DMS114 treated with DMSO at 0.1 percent for 48 hours (cell line): Measurements from ENCODE around the gene ZNF20.
"Not testable (repeated sequence)": the region's sequence is repeated elsewhere in the genome, so short reads cannot be mapped to it uniquely, and the experiment has no call there.

ENCODE experiments used
- DNase-seq: peaks from one replicate; lab custom pipeline; 2025; ENCODE audit not compliant: unreplicated experiment; lab: John Stamatoyannopoulos, UW

Gene ZNF20

DNA sequence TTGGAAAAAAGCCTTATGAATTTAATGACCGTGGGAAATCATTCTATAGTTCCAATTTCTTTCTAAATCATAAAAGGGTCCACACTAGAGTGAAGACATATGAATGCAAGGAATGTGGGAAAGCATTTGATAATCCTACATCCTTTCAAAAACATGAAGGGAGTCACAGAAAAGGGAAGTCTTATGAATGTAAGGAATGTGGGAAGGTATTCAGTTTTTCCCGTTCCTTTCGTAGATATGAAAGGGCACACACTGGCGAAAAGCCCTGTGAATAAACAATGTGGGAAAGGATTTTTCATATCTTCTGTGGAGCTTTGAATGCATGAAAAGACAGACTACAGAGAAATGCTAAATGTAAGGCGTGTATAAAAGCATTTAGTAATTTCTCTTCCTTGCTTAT, 27.0 kb downstream of the ZNF20 start:
- DNase-seq: no peak

GRCh38 chr19:12112701-12113100, 27.4 kb downstream of the ZNF20 start:
- DNase-seq: no peak

DNA sequence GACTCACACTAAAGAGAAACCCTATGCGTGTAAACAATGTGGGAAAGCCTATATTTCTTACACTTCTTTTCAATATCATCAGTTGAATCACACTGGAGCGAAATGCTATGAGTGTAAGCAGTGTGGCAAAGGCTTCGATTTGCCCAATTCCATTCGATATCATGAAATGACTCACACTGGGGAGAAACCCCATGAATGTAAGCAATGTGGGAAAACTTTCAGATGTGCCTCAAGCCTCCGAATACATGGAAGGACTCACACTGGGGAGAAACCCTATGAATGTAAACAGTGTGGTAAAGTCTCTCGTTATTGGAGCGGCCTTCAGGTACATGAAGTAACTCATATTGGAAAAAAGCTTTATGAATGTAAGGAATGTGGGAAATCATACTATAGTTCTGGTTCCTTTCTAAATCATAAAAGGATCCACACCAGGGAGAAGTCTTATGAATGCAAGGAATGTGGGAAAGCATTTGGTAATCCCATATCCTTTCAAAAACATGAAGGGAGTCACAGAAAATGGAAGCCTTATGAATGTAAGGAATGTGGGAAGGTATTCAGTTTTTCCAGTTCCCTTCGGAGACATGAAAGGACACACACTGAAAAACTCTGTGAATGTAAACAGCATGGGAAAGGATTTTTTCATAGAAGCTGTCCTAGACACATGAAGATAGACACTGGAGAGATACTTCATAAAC, 28.1 kb downstream of the ZNF20 start:
- DNase-seq: no peak

- no peak for DNase-seq
Measured at GRCh38 chr19:12111176-12111575, 29.0 kb downstream of the ZNF20 start.

DNA sequence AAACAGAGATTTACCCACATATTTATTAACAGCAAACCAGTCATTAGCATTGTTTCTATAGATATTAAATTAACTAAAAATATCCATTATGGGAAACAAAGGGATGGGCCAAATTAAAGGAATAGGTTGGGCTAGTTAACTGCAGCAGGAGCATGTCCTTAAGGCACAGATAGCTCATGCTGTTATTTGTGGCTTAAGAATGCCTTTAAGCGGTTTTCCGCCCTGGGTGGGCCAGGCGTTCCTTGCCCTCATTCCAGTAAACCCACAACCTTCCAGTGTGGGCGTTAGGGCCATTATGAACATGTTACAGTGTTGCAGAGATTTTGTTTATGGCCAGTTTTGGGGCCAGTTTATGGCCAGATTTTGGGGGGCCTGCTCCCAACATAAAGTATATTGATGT, 36.2 kb downstream of the ZNF20 start:
- not testable (repeated sequence) for DNase-seq

DNA sequence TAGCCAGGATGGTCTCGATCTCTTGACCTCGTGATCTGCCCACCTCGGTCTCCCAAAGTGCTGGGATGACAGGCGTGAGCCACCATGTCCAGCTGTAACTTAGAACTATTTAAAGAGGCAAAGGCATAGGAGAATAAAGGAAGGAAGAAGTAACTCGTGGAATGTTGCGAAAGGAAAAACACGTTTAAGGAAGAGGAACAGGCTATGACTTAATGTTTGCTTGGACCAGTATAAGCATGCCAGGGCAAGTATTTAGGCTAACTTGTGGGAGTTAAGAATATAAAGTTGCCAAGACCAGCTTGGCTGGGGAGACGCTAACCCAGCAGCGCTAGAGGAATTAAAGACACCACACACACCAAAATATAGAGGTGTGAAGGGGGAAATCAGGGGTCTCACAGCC, 42.1 kb downstream of the ZNF20 start:
- DNase-seq: no peak

DNA sequence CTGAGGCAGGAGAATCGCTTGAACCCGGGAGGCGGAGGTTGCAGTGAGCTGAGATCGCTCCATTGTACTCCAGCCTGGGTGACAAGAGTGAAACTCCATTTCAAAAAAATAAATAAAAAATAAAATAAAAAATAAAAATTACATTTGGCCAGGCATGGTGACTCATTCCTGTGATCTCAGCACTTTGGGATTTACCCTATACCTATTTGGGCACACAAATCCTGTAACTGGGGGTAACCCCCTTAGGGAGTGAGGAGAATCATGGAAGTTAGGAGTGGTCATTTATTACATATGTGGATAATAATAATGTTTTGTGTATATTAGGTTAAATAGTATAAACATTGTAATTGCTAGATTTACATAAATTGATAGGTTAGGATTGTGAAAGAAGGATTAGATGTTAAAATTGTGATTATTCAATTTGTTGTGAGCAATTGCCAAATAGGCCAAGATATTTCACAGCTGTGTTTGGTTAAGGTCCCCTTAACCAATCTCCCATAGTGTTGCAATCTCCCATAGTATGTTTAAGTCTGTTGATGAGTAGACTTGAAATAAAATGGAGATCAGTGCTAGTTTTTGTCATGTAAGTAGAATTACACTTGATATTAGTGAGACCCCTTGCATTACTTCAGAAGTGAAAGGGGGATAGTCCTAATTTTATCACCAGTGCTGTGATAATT, 44.9 kb downstream of the ZNF20 start:
- DNase-seq: no peak

GRCh38 chr19:12093777-12094176, 46.4 kb downstream of the ZNF20 start:
- no peak for DNase-seq

DNA sequence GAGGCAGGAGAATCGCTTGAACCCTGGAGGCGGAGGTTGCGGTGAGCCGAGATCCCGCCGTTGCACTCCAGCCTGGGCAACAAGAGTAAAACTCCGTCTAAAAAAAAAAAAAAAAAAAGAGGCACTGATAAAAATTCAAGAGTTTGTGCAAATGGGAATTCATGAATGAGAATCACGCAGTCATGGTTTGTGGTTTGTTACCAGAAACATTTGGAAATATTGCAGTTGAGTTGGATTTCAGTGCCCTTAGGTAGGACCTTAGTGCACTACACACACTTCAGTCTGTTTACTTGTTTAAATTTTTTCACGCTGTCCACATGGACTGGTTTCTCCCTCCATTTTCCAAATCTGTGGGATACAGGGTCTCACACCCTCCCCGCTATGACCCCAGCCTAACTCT, 47.2 kb downstream of the ZNF20 start:
- DNase-seq: no peak

- peak; percentile 80 for DNase-seq
Measured at GRCh38 chr19:12092065-12092867, 47.9 kb downstream of the ZNF20 start.

DNA sequence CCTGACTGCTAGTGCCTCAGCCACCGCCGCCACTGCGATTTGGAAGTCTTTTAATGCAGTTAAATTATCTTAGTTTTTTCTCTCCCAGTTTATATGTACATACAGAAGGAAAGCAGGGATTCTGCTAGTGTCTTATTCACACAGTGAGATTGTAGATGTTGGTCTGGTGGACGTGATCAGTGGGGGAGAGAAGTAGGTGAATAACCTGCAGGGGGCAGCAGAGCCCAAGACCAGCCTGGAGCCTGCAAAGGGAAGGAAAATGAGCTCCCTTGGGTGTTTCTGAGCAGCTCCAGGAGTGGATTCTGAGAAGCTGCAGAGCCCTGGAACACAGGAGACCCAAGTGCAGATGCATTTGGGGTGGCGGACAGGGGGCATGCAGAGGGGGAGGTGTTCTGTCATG, 49.3 kb downstream of the ZNF20 start:
- DNase-seq: no peak

- DNase-seq: no peak
Measured at GRCh38 chr19:12085074-12085818, 54.9 kb downstream of the ZNF20 start.

DNA sequence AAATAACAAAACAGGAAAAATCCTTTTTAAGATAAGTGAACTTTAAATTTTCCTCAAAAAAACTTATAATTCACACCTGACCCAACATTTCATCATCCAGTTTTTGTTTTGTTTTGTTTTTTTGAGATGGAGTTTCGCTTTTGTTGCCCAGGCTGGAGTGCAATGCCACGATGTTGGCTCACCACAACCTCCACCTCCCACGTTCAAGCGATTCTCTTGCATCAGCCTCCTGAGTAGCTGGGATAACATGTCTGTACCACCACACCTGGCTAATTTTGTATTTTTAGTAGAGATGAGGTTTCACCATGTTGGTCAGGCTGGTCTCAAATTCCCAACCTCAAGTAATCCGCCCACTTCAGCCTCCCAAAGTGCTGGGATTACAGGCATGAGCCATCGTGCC, 56.8 kb downstream of the ZNF20 start:
- DNase-seq: not testable (repeated sequence)
